ENCODE data around the gene HMG20A. TPM values are rescaled to one million over a fixed set of nuclear protein-coding genes. Genes with fewer than 3 reads are reported as not detected.

Gene HMG20A
- total and polyA plus RNA-seq, 9 of the 15 experiments (the other 6 are each of a cell fraction or from before 2014, with no cell fraction given), result 25.0 to 68.1 (median 38.9) TPM

DNA sequence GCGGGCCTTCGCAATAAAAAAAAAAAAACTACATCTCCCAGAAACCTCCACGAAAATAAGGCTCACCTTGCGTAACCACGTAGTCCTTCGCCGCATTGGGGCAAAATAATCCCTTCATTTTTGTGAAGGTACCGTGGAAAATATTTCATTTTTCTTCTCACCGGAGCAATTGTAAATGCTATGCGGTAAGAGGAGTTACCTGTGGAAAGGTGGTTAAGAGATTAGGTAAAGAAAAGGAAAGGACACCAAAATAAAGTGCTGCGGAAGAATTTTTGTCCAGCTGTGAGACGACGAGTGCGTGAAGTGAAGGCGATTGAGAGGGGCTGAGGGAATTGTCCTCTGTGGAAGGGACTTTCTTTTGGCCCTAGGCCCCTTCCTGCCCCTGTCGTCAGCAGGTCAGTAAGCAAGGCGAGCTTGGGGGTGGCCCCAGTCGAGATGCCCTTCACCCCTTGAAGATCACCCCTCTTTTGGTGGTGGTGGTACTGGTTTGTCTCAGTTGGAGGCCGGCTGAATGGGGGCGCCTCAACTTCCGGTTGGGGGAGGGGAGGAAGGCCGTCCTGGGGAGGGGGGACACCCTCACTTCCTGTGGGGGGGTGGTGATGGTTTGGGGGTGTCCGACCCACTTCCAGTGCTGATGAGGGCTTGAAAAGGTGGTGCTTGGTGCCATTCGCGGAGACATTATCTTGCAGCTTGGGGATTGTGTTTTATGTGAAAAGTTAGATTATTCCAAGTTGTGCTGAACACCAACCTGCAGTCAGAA, at the start of gene HMG20A (continued):
- no peak for TF ChIP-seq HOMEZ (CRISPR knock-in tag; IDR thresholded peaks at IDR 0.05)
- peak; percentile 89 for TF ChIP-seq NR2C1 (IDR thresholded peaks at IDR 0.05)
- peak; percentile 91 for TF ChIP-seq NR2C1 (tag; IDR thresholded peaks at IDR 0.05)
- no peak for TF ChIP-seq FUS (optimal IDR thresholded peaks at IDR 0.05; ENCODE audit: low read depth, low read length)
- no peak for TF ChIP-seq BMI1 (IDR thresholded peaks at IDR 0.05; ENCODE audit: low read length)
- no peak for TF ChIP-seq FOXK1 (CRISPR knock-in tag; IDR thresholded peaks at IDR 0.05; ENCODE audit: borderline replicate concordance)
- TF ChIP-seq ETV5 (CRISPR knock-in tag; IDR thresholded peaks at IDR 0.05; ENCODE audit: low read depth), result peak; percentile 92
- TF ChIP-seq GTF2E2 (tag; IDR thresholded peaks at IDR 0.05), result peak; percentile 94; the same call in 1 of the 2 replicates
- TF ChIP-seq ZNF133 (CRISPR knock-in tag; IDR thresholded peaks at IDR 0.05), result no peak
- TF ChIP-seq, protein P1, sequence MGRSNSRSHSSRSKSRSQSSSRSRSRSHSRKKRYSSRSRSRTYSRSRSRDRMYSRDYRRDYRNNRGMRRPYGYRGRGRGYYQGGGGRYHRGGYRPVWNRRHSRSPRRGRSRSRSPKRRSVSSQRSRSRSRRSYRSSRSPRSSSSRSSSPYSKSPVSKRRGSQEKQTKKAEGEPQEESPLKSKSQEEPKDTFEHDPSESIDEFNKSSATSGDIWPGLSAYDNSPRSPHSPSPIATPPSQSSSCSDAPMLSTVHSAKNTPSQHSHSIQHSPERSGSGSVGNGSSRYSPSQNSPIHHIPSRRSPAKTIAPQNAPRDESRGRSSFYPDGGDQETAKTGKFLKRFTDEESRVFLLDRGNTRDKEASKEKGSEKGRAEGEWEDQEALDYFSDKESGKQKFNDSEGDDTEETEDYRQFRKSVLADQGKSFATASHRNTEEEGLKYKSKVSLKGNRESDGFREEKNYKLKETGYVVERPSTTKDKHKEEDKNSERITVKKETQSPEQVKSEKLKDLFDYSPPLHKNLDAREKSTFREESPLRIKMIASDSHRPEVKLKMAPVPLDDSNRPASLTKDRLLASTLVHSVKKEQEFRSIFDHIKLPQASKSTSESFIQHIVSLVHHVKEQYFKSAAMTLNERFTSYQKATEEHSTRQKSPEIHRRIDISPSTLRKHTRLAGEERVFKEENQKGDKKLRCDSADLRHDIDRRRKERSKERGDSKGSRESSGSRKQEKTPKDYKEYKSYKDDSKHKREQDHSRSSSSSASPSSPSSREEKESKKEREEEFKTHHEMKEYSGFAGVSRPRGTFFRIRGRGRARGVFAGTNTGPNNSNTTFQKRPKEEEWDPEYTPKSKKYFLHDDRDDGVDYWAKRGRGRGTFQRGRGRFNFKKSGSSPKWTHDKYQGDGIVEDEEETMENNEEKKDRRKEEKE (IDR thresholded peaks at IDR 0.05; ENCODE audit: borderline replicate concordance in 1 of 2, control insufficient read depth in 1 of 2, low read depth in 2 of 2, low read length in 1 of 2), result no peak
- peak; percentile 96 for TF ChIP-seq TAF9B (IDR thresholded peaks at IDR 0.05; ENCODE audit: partially characterized antibody)
- TF ChIP-seq BHLHE40 (IDR thresholded peaks at IDR 0.05; ENCODE audit: low read length), result 0 out of 2 replicates have a peak, but pooled peaks have one; percentile 11
- TF ChIP-seq, protein P2, sequence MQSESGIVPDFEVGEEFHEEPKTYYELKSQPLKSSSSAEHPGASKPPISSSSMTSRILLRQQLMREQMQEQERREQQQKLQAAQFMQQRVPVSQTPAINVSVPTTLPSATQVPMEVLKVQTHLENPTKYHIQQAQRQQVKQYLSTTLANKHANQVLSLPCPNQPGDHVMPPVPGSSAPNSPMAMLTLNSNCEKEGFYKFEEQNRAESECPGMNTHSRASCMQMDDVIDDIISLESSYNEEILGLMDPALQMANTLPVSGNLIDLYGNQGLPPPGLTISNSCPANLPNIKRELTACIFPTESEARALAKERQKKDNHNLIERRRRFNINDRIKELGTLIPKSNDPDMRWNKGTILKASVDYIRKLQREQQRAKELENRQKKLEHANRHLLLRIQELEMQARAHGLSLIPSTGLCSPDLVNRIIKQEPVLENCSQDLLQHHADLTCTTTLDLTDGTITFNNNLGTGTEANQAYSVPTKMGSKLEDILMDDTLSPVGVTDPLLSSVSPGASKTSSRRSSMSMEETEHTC (IDR thresholded peaks at IDR 0.05), result no peak
- peak; percentile 66 for TF ChIP-seq POLR2G (IDR thresholded peaks at IDR 0.05; ENCODE audit: low read depth, low read length)
- TF ChIP-seq RNF2 (IDR thresholded peaks at IDR 0.05), result no peak
- peak; percentile 59 for TF ChIP-seq ZBTB17 (CRISPR knock-in tag; IDR thresholded peaks at IDR 0.05)
- TF ChIP-seq, protein P3, sequence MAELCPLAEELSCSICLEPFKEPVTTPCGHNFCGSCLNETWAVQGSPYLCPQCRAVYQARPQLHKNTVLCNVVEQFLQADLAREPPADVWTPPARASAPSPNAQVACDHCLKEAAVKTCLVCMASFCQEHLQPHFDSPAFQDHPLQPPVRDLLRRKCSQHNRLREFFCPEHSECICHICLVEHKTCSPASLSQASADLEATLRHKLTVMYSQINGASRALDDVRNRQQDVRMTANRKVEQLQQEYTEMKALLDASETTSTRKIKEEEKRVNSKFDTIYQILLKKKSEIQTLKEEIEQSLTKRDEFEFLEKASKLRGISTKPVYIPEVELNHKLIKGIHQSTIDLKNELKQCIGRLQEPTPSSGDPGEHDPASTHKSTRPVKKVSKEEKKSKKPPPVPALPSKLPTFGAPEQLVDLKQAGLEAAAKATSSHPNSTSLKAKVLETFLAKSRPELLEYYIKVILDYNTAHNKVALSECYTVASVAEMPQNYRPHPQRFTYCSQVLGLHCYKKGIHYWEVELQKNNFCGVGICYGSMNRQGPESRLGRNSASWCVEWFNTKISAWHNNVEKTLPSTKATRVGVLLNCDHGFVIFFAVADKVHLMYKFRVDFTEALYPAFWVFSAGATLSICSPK (IDR thresholded peaks at IDR 0.05; ENCODE audit: borderline replicate concordance), result no peak
- TF ChIP-seq PKNOX1 (IDR thresholded peaks at IDR 0.05), result no peak
- TF ChIP-seq NCOA1 (IDR thresholded peaks at IDR 0.05; ENCODE audit: low read depth), result peak; percentile 64; the same call in 1 of the 2 replicates
- no peak for TF ChIP-seq SETDB1 (IDR thresholded peaks at IDR 0.05; ENCODE audit: low read length)
